Gastrocnemius medialis (tissue), 4 donors: ENCODE data around the gene AFF3.

ENCODE experiments used
- CTCF ChIP-seq, 5 experiments: fragments of 450-650 bp in 3 of 5; fragments of 200-600 bp in 2 of 5; sonication (generic) in 2 of 5; IDR thresholded peaks in 4 of 5; conservative IDR thresholded peaks in 1 of 5; 1 replicate in 4 of 5; 2 replicates in 1 of 5; pipeline ENCODE4 v1.5.1; 2016 to 2019; ENCODE audit warnings: antibody characterized with exemption in 5 of 5, mild to moderate bottlenecking in 3 of 5, moderate library complexity in 3 of 5
- POLR2A ChIP-seq, 2 donors: fragments of 450-650 bp; IDR thresholded peaks; one replicate each; pipeline ENCODE4 v1.6.1; 2017; ENCODE audit warnings: antibody characterized with exemption in 2 of 2, mild to moderate bottlenecking in 2 of 2, moderate library complexity in 2 of 2

- no peak for TF ChIP-seq CTCF (IDR thresholded peaks at IDR 0.05 in 4 of 5, conservative IDR thresholded peaks at IDR 0.05 in 1 of 5)
- TF ChIP-seq POLR2A (IDR thresholded peaks at IDR 0.05), result no peak
Measured at GRCh38 chr2:99971326-99971900, 171.0 kb downstream of the AFF3 start.
